Liver (tissue), 9 donors: ENCODE results near the gene PLA2G4D. TPM values are rescaled to one million over a fixed set of nuclear protein-coding genes. Genes with fewer than 3 reads are reported as not detected.

ENCODE experiments used
- DNase-seq: peaks from one replicate; pipeline ENCODE4 v3.0.0-alpha.2; 2017; ENCODE audit warnings: low spot score
- H3K27ac ChIP-seq, 2 donors: one replicate each; pipeline ENCODE4 v1.7.0; 2013; ENCODE audit warnings: inconsistent platforms in 2 of 2, low read length in 2 of 2, control low read depth in 1 of 2, low read depth in 1 of 2, mild to moderate bottlenecking in 1 of 2
- H3K27me3 ChIP-seq, 4 donors: one replicate each; pipeline versions ENCODE4 v1.6.1 to v1.7.0; 2013; ENCODE audit warnings: low read length in 3 of 4, inconsistent platforms in 1 of 4, mild to moderate bottlenecking in 1 of 4, moderate library complexity in 1 of 4; ENCODE audit not compliant: control insufficient read depth in 4 of 4, insufficient read depth in 4 of 4
- H3K36me3 ChIP-seq, 4 donors: one replicate each; pipeline versions ENCODE4 v1.6.1 to v1.7.0; 2013; ENCODE audit warnings: low read length in 3 of 4, mild to moderate bottlenecking in 3 of 4, low read depth in 1 of 4, moderate library complexity in 1 of 4; ENCODE audit not compliant: control insufficient read depth in 4 of 4, insufficient read depth in 3 of 4
- H3K4me1 ChIP-seq, 4 donors: one replicate each; pipeline versions ENCODE4 v1.6.1 to v1.7.0; 2013; ENCODE audit warnings: low read length in 3 of 4, mild to moderate bottlenecking in 3 of 4, moderate library complexity in 1 of 4; ENCODE audit not compliant: control insufficient read depth in 4 of 4, insufficient read depth in 4 of 4
- H3K4me3 ChIP-seq, 3 donors: one replicate each; pipeline versions ENCODE4 v1.6.1 to v1.7.0; 2013; ENCODE audit warnings: low read length in 3 of 3, control low read depth in 1 of 3, low read depth in 1 of 3, mild to moderate bottlenecking in 1 of 3
- H3K9ac ChIP-seq, 2 donors: one replicate each; pipeline ENCODE4 v1.7.0; 2013; ENCODE audit warnings: low read length in 2 of 2, mild to moderate bottlenecking in 2 of 2, moderate library complexity in 2 of 2, control low read depth in 1 of 2, low read depth in 1 of 2
- H3K9me3 ChIP-seq, 4 donors: one replicate each; pipeline versions ENCODE4 v1.6.1 to v1.7.0; 2013; ENCODE audit warnings: low read length in 3 of 4; ENCODE audit not compliant: control insufficient read depth in 4 of 4
- EGR1 ChIP-seq, 2 donors: IDR thresholded peaks; 2 replicates each; pipeline ENCODE4 v1.6.1; 2016 to 2018; ENCODE audit warnings: antibody characterized with exemption in 2 of 2, low read depth in 2 of 2
- FOXA2 ChIP-seq: IDR thresholded peaks from 2 replicates; pipeline ENCODE4 v1.6.1; 2016; ENCODE audit warnings: antibody characterized with exemption
- MAX ChIP-seq: IDR thresholded peaks from 2 replicates; pipeline ENCODE4 v1.6.1; 2016; ENCODE audit warnings: antibody characterized with exemption
- REST ChIP-seq: IDR thresholded peaks from 2 replicates; pipeline ENCODE4 v1.6.1; 2016; ENCODE audit warnings: antibody characterized with exemption, mild to moderate bottlenecking
- WGBS: extraction: QIAGEN DNeasy Blood & Tissue Kit; methylation state at CpG from one replicate; pipeline ENCODE4 v1.1.7; 2013; 5-methylcytosine and 5-hydroxymethylcytosine counted together
- polyA plus RNA-seq, 2 donors: library from polyadenylated mRNA; stranded (reverse) in 1 of 2; unstranded in 1 of 2; fragments of 200-250 nt in 1 of 2; fragments of >200 nt in 1 of 2; fragmentation: Nextera tagmentation in 1 of 2; extraction: Ambion mirVana in 1 of 2; gene quantifications; one replicate each; pipeline versions ENCODE4 v1.2.1 to v1.2.3, GENCODE V29; 2013 to 2015
- total RNA-seq, 2 donors: library from RNA; depleted of rRNA; stranded (reverse); fragments of >200 nt; gene quantifications; one replicate each; pipeline ENCODE4 v1.2.3, GENCODE V29; 2014
- TF ChIP-seq, protein P1 (sequence below): fragments of 150-350 bp; IDR thresholded peaks from 2 replicates; pipeline ENCODE4 v1.5.1; 2017; ENCODE audit warnings: improper control_type of control experiment, low read depth, low read length; ENCODE audit not compliant: missing input control
- TF ChIP-seq, protein P2 (sequence below): IDR thresholded peaks from 2 replicates; pipeline ENCODE4 v1.6.1; 2016; ENCODE audit warnings: antibody characterized with exemption
- donor health status: healthy.
- donor health status: healthy.
- donor health status: healthy.
- donor health status: healthy.
- donor health status: healthy.

Gene PLA2G4D
- total and polyA plus RNA-seq, 4 donors = not detected

- no peak for DNase-seq
These were observed 30.1 kb downstream of the PLA2G4D start for GRCh38 chr15:42064271-42064670.

More at GRCh38 chr15:42064271-42064670, 30.1 kb downstream of the PLA2G4D start:
- 88% methylated on average over 4 of the region's 4 CpGs for WGBS
- Histone ChIP-seq H3K9me3 (no peaks in the 10 kb centered on the region), H3K4me1 (peaks cover 0 to 14% (median 13%) of the 10 kb centered on the region in 4 donors), H3K9ac (no peak overlapping the region), H3K27me3 (no peaks in the 10 kb centered on the region), H3K36me3 (no peaks in the 10 kb centered on the region), H3K4me3 (no peak overlapping the region), H3K27ac (no peak overlapping the region)
- TF ChIP-seq MAX = no peak
- TF ChIP-seq REST = no peak
- no peak for TF ChIP-seq EGR1 (IDR thresholded peaks at IDR 0.05; ENCODE audit: low read depth in 2 of 2)
- TF ChIP-seq, protein P1, sequence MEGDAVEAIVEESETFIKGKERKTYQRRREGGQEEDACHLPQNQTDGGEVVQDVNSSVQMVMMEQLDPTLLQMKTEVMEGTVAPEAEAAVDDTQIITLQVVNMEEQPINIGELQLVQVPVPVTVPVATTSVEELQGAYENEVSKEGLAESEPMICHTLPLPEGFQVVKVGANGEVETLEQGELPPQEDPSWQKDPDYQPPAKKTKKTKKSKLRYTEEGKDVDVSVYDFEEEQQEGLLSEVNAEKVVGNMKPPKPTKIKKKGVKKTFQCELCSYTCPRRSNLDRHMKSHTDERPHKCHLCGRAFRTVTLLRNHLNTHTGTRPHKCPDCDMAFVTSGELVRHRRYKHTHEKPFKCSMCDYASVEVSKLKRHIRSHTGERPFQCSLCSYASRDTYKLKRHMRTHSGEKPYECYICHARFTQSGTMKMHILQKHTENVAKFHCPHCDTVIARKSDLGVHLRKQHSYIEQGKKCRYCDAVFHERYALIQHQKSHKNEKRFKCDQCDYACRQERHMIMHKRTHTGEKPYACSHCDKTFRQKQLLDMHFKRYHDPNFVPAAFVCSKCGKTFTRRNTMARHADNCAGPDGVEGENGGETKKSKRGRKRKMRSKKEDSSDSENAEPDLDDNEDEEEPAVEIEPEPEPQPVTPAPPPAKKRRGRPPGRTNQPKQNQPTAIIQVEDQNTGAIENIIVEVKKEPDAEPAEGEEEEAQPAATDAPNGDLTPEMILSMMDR = no peak
- TF ChIP-seq, protein P2, sequence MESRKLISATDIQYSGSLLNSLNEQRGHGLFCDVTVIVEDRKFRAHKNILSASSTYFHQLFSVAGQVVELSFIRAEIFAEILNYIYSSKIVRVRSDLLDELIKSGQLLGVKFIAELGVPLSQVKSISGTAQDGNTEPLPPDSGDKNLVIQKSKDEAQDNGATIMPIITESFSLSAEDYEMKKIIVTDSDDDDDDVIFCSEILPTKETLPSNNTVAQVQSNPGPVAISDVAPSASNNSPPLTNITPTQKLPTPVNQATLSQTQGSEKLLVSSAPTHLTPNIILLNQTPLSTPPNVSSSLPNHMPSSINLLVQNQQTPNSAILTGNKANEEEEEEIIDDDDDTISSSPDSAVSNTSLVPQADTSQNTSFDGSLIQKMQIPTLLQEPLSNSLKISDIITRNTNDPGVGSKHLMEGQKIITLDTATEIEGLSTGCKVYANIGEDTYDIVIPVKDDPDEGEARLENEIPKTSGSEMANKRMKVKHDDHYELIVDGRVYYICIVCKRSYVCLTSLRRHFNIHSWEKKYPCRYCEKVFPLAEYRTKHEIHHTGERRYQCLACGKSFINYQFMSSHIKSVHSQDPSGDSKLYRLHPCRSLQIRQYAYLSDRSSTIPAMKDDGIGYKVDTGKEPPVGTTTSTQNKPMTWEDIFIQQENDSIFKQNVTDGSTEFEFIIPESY = no peak
- TF ChIP-seq FOXA2 = no peak
